ENCODE data around the gene PSPH. TPM values are rescaled to one million over a fixed set of nuclear protein-coding genes. Genes with fewer than 3 reads are reported as not detected.

Gene PSPH
- total and polyA plus RNA-seq, 10 donors, result 2.2 to 11.3 (median 6.6) TPM

DNA sequence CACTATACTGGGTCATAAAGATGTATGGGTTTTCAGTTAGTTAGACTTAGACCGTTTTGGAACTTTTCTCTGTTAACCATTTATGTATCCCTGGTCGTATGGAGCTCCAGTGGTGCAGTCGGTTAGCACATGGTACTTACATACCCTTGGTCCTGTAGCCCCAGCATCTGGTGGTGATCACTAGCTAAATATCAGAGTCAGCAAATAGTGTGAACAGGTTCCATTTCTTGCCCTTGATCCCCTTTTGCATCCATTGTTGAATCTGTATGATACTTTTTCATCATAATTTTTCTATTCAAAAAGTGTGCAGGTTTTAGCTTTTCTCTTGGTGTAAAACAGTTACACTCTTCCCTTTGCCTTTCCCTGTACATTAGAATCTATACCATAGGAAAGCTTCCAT is 71.0 kb downstream of the PSPH start:
- no peaks in the 10 kb centered on the region for H3K9me3 ChIP-seq
- 81 to 99% (median 90%) methylated on average over 3 of the region's 3 CpGs for WGBS, 5 donors
- no peak overlapping the region for H3K4me3 ChIP-seq
- peaks cover 2 to 78% (median 65%) of the 10 kb centered on the region in 6 donors for H3K36me3 ChIP-seq
- intact Hi-C loops (cut with DNase I; ENCODE audit: low total_unique reads), result no loop called here
- TF ChIP-seq, protein P1, sequence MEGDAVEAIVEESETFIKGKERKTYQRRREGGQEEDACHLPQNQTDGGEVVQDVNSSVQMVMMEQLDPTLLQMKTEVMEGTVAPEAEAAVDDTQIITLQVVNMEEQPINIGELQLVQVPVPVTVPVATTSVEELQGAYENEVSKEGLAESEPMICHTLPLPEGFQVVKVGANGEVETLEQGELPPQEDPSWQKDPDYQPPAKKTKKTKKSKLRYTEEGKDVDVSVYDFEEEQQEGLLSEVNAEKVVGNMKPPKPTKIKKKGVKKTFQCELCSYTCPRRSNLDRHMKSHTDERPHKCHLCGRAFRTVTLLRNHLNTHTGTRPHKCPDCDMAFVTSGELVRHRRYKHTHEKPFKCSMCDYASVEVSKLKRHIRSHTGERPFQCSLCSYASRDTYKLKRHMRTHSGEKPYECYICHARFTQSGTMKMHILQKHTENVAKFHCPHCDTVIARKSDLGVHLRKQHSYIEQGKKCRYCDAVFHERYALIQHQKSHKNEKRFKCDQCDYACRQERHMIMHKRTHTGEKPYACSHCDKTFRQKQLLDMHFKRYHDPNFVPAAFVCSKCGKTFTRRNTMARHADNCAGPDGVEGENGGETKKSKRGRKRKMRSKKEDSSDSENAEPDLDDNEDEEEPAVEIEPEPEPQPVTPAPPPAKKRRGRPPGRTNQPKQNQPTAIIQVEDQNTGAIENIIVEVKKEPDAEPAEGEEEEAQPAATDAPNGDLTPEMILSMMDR (IDR thresholded peaks at IDR 0.05 in 8 of 11, conservative IDR thresholded peaks at IDR 0.05 in 3 of 11), result no peak
- TF ChIP-seq POLR2A (IDR thresholded peaks at IDR 0.05) (no peak), POLR2AphosphoS5 (IDR thresholded peaks at IDR 0.05) (no peak)
- no peak for DNase-seq
- H3K27ac ChIP-seq, result no peak overlapping the region
- peaks cover 0 to 8% (median 0%) of the 10 kb centered on the region in 6 donors for H3K4me1 ChIP-seq
- H3K27me3 ChIP-seq (replicated peaks in 1 of 7), result no peaks in the 10 kb centered on the region

DNA sequence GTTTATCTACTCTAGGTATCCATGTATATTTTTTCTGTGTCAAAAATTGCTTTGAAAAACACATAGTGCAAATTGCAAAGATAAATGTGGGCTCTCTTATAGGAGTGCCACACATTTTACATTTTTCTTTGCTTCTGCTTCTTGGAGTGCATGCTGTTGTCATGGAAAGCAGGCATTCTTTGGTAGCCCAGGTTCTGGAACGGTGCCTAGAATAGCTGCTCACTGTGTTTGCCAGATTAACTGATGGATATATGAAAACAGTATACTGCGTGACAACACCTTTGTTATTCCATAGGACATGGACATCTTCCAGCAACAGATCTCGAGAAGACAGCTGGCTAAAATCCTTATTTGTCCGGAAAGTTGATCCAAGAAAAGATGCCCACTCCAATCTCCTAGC is 73.4 kb downstream of the PSPH start:
- Histone ChIP-seq H3K4me1 (peaks cover 0 to 8% (median 1%) of the 10 kb centered on the region in 6 donors), H3K4me3 (no peak overlapping the region), H3K36me3 (peaks cover 2 to 54% (median 43%) of the 10 kb centered on the region in 6 donors), H3K9me3 (no peaks in the 10 kb centered on the region), H3K27me3 (replicated peaks in 1 of 7) (no peaks in the 10 kb centered on the region), H3K27ac (no peak overlapping the region)
- intact Hi-C loops (cut with DNase I; ENCODE audit: low total_unique reads), result no loop called here
- TF ChIP-seq POLR2A (IDR thresholded peaks at IDR 0.05) (no peak), POLR2AphosphoS5 (IDR thresholded peaks at IDR 0.05) (no peak)
- TF ChIP-seq, protein P1 (IDR thresholded peaks at IDR 0.05 in 8 of 11, conservative IDR thresholded peaks at IDR 0.05 in 3 of 11), result no peak
- no peak for DNase-seq
- 76 to 89% (median 86%) methylated on average over 4 of the region's 4 CpGs for WGBS, 5 donors

DNA sequence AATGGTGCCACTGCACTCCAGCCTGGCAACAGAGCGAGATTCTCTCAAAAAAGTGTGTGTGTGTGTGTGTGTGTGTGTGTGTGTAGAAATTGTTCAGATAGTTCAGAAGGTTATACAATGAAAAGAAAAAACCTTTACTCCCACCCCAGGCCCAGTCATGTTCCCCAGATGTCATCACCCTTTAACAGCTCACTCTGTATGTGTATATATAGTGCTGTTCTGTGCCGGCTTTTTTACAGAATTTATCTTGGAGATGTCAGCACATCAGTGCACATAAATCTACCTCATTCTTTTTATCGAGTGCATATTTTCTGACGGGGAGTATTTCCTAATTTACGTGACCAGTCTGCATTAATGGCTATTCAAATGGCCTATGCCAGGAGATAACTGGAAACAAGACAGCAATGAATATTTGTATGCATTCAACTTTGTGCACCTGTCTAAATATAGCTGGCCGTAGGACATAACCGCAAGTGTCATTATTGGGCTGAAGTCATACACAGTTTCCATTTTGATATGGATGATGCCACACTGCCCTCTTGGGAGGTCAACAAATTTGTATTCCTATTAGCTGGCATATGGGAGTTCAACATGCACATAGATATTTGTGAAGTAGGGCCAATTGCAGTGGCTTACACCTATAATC is 75.1 kb downstream of the PSPH start:
- peaks cover 0 to 37% (median 30%) of the 10 kb centered on the region in 6 donors for H3K36me3 ChIP-seq
- H3K4me1 ChIP-seq, result peaks cover 0 to 8% (median 3%) of the 10 kb centered on the region in 6 donors
- intact Hi-C loops (cut with DNase I; ENCODE audit: low total_unique reads), result no loop called here
- H3K9me3 ChIP-seq, result no peaks in the 10 kb centered on the region
- no peak for DNase-seq
- TF ChIP-seq POLR2AphosphoS5 (IDR thresholded peaks at IDR 0.05), result no peak
- no peak for TF ChIP-seq POLR2A (IDR thresholded peaks at IDR 0.05)
- TF ChIP-seq, protein P1 (IDR thresholded peaks at IDR 0.05 in 8 of 11, conservative IDR thresholded peaks at IDR 0.05 in 3 of 11), result no peak
- no peak overlapping the region for H3K27ac ChIP-seq
- H3K27me3 ChIP-seq (replicated peaks in 1 of 7), result no peaks in the 10 kb centered on the region
- WGBS, 5 donors, result 88 to 96% (median 94%) methylated on average over 7 of the region's 7 CpGs
- H3K4me3 ChIP-seq, result no peak overlapping the region

DNA sequence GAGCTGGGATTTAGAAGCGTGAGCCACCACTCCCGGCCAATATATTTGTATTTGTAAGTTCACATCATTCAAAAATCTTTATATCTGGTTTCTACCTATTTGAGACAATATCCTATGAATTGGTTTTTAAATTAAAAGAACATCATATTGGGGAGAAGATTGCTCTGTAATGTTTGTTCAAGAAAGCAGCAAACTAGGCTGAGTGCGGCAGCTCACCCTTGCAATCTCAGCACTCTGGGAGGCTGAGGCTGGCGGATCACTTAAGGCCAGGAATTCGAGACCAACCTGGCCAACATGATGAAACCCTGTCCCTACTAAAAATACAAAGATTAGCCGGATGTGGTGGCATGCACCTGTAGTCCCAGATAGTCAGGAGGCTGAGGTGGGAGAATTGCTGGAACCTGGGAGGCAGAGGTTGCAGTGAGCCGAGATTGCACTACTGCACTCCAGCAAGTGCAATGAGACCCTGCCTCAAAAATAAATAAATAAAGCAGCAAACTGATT is 77.4 kb downstream of the PSPH start:
- H3K4me1 ChIP-seq, result peaks cover 0 to 13% (median 3%) of the 10 kb centered on the region in 6 donors
- H3K36me3 ChIP-seq, result peaks cover 0 to 33% (median 9%) of the 10 kb centered on the region in 6 donors
- no peaks in the 10 kb centered on the region for H3K9me3 ChIP-seq
- no peak overlapping the region for H3K27ac ChIP-seq
- no peak for TF ChIP-seq POLR2AphosphoS5 (IDR thresholded peaks at IDR 0.05)
- TF ChIP-seq, protein P1 (IDR thresholded peaks at IDR 0.05 in 8 of 11, conservative IDR thresholded peaks at IDR 0.05 in 3 of 11), result no peak
- TF ChIP-seq POLR2A (IDR thresholded peaks at IDR 0.05), result no peak
- no peak overlapping the region for H3K4me3 ChIP-seq
- intact Hi-C loops (cut with DNase I; ENCODE audit: low total_unique reads), result no loop called here
- DNase-seq, result no peak
- no peaks in the 10 kb centered on the region for H3K27me3 ChIP-seq (replicated peaks in 1 of 7)
- 93 to 99% (median 96%) methylated on average over 7 of the region's 7 CpGs for WGBS, 5 donors

All from spleen (tissue), 11 donors.